Lung (tissue), 12 donors: ENCODE results near the gene CDH13. TPM values are rescaled to one million over a fixed set of nuclear protein-coding genes. Genes with fewer than 3 reads are reported as not detected.

Source experiments
- ATAC-seq: fragments of 200-7000 bp; cut with Tn5 transposase; one replicate; pipeline ENCODE4 v1.9.1; 2020; ENCODE audit warnings: moderate number of reproducible peaks; ENCODE audit not compliant: insufficient read depth, low FRiP score
- DNase-seq, 3 donors: peaks; one replicate each; pipeline ENCODE4 v3.0.0-alpha.2; 2013 to 2017
- H3K27ac ChIP-seq, 2 donors: one replicate each; pipeline ENCODE4 v1.5.1; 2013; ENCODE audit warnings: mild to moderate bottlenecking in 2 of 2, moderate library complexity in 2 of 2, control low read depth in 1 of 2, inconsistent platforms in 1 of 2, low read depth in 1 of 2, low read length in 1 of 2
- H3K27me3 ChIP-seq, 3 donors: one replicate each; pipeline ENCODE4 v1.5.1; 2013; ENCODE audit warnings: low read length in 2 of 3; ENCODE audit not compliant: control insufficient read depth in 3 of 3, insufficient read depth in 3 of 3
- H3K36me3 ChIP-seq, 4 donors: one replicate each; pipeline ENCODE4 v1.5.1; 2013; ENCODE audit warnings: low read length in 4 of 4, mild to moderate bottlenecking in 1 of 4, moderate library complexity in 1 of 4; ENCODE audit not compliant: control insufficient read depth in 4 of 4, insufficient read depth in 4 of 4
- H3K4me1 ChIP-seq, 5 donors: one replicate each; pipeline ENCODE4 v1.5.1; 2013; ENCODE audit warnings: low read length in 5 of 5, mild to moderate bottlenecking in 2 of 5, moderate library complexity in 1 of 5; ENCODE audit not compliant: control insufficient read depth in 5 of 5, insufficient read depth in 5 of 5
- H3K4me3 ChIP-seq: one replicate; pipeline ENCODE4 v1.5.1; 2013; ENCODE audit warnings: mild to moderate bottlenecking, control low read depth, moderate library complexity
- H3K9ac ChIP-seq, 2 donors: one replicate each; pipeline ENCODE4 v1.5.1; 2013; ENCODE audit warnings: low read length in 2 of 2, control low read depth in 1 of 2; ENCODE audit not compliant: insufficient read depth in 1 of 2
- H3K9me3 ChIP-seq, 4 donors: one replicate each; pipeline ENCODE4 v1.5.1; 2013; ENCODE audit warnings: low read length in 3 of 4, mild to moderate bottlenecking in 1 of 4, moderate library complexity in 1 of 4; ENCODE audit not compliant: control insufficient read depth in 4 of 4, insufficient read depth in 3 of 4
- CTCF ChIP-seq: IDR thresholded peaks from 2 replicates; pipeline ENCODE4 v1.5.1; 2012; ENCODE audit warnings: mild to moderate bottlenecking; ENCODE audit errors: control extremely low read depth, extremely low read depth
- whole genome bisulfite sequencing, 2 donors: extraction: QIAGEN DNeasy Blood & Tissue Kit; methylation state at CpG; one replicate each; pipeline ENCODE4 v1.1.7; 2013; 5-methylcytosine and 5-hydroxymethylcytosine counted together
- polyA plus RNA-seq, 2 donors: library from polyadenylated mRNA; stranded (reverse); fragments of 200-250 nt; gene quantifications; one replicate each; pipeline ENCODE4 v1.2.1, GENCODE V29; 2013
- total RNA-seq, 2 donors: library from RNA; depleted of rRNA in 1 of 2; stranded (reverse); fragments of >200 nt in 1 of 2; gene quantifications; one replicate each; pipeline ENCODE4 v1.2.1, GENCODE V29; 2014 to 2021
- donor health status: control.
- donor health status: control.
- donor health status: Bipolar disorder and iron deficiency.
- donor health status: healthy.
- donor health status: DM: yes; HTN: yes; CAD: no.

CDH13 gene
- total and polyA plus RNA-seq, 4 donors, result 2.1 to 12.3 (median 7.3) TPM

GRCh38 chr16:82979406-82980111, 352.8 kb downstream of the CDH13 start:
- Histone ChIP-seq H3K9ac (no peak overlapping the region), H3K4me1 (peaks cover 0 to 5% (median 0%) of the 10 kb centered on the region in 5 donors), H3K27me3 (no peaks in the 10 kb centered on the region), H3K36me3 (no peaks in the 10 kb centered on the region), H3K4me3 (no peak overlapping the region), H3K9me3 (peaks cover 0 to 7% (median 0%) of the 10 kb centered on the region in 4 donors), H3K27ac (no peak overlapping the region)
- DNase-seq (no peak), ATAC-seq (no peak)
- WGBS, 2 donors, result 65 to 67% methylated on average over 4 of the region's 4 CpGs
- TF ChIP-seq CTCF, result no peak

- no peaks in the 10 kb centered on the region for H3K27me3 ChIP-seq
- H3K36me3 ChIP-seq, result no peaks in the 10 kb centered on the region
- ATAC-seq (no peak), DNase-seq (no peak)
- 45 to 50% methylated on average over 3 of the region's 3 CpGs for WGBS, 2 donors
- no peak overlapping the region for H3K4me3 ChIP-seq
- no peak overlapping the region for H3K27ac ChIP-seq
- no peak overlapping the region for H3K9ac ChIP-seq
- peaks cover 0 to 5% (median 0%) of the 10 kb centered on the region in 5 donors for H3K4me1 ChIP-seq
- TF ChIP-seq CTCF, result no peak
- peaks cover 0 to 5% (median 0%) of the 10 kb centered on the region in 4 donors for H3K9me3 ChIP-seq
Measured at GRCh38 chr16:82980810-82981209, 354.0 kb downstream of the CDH13 start.

GRCh38 chr16:82987767-82988166, 361.0 kb downstream of the CDH13 start:
- Histone ChIP-seq H3K9me3 (no peaks in the 10 kb centered on the region), H3K9ac (no peak overlapping the region), H3K4me1 (peaks cover 0 to 5% (median 0%) of the 10 kb centered on the region in 5 donors), H3K36me3 (no peaks in the 10 kb centered on the region), H3K27ac (no peak overlapping the region), H3K27me3 (no peaks in the 10 kb centered on the region), H3K4me3 (no peak overlapping the region)
- 76 to 78% methylated on average over 3 of the region's 3 CpGs for WGBS, 2 donors
- ATAC-seq, result no peak
- no peak for DNase-seq
- TF ChIP-seq CTCF, result no peak
